ENCODE measurements around the gene SLC10A7. TPM values are rescaled to one million over a fixed set of nuclear protein-coding genes. Genes with fewer than 3 reads are reported as not detected.

SLC10A7 gene
- total and polyA plus RNA-seq, 4 donors, result 3.7 to 18.7 (median 7.6) TPM

- no peak for TF ChIP-seq RAD21 (IDR thresholded peaks at IDR 0.05)
- TF ChIP-seq YY1 (IDR thresholded peaks at IDR 0.05), result no peak
- no peak for TF ChIP-seq EGR1 (IDR thresholded peaks at IDR 0.05; ENCODE audit: low read depth in 2 of 2)
- no peak for TF ChIP-seq JUND (IDR thresholded peaks at IDR 0.05)
- no peak for TF ChIP-seq SP1 (IDR thresholded peaks at IDR 0.05)
- no peak for TF ChIP-seq RXRA (IDR thresholded peaks at IDR 0.05)
- no peak for TF ChIP-seq CTCF (IDR thresholded peaks at IDR 0.05; ENCODE audit: low read depth, low read length, missing input control)
- no peak for TF ChIP-seq GABPA (IDR thresholded peaks at IDR 0.05 in 1 of 2, conservative IDR thresholded peaks at IDR 0.05 in 1 of 2)
- no peak for TF ChIP-seq ZBTB33 (IDR thresholded peaks at IDR 0.05)
- TF ChIP-seq ATF3 (IDR thresholded peaks at IDR 0.05), result no peak
- TF ChIP-seq REST (IDR thresholded peaks at IDR 0.05), result no peak
- no peak for TF ChIP-seq MAX (IDR thresholded peaks at IDR 0.05)
- no peak for TF ChIP-seq FOXA2 (IDR thresholded peaks at IDR 0.05)
- no peak for TF ChIP-seq FOXA1 (IDR thresholded peaks at IDR 0.05)
- no peak for TF ChIP-seq TAF1 (conservative IDR thresholded peaks at IDR 0.05)
- TF ChIP-seq HNF4A (conservative IDR thresholded peaks at IDR 0.05), result no peak
- no peak for TF ChIP-seq NR2F2 (IDR thresholded peaks at IDR 0.05)
- peaks cover 0 to 2% (median 0%) of the 10 kb centered on the region in 4 donors for H3K4me1 ChIP-seq (ENCODE audit: control insufficient read depth in 4 of 4, insufficient read depth in 4 of 4, low read length in 3 of 4)
- no peak for DNase-seq (ENCODE audit: low spot score)
- no peaks in the 10 kb centered on the region for H3K36me3 ChIP-seq (ENCODE audit: control insufficient read depth in 4 of 4, insufficient read depth in 3 of 4, low read depth in 1 of 4, low read length in 3 of 4)
- no peak overlapping the region for H3K4me3 ChIP-seq (ENCODE audit: low read depth in 1 of 3, low read length in 3 of 3)
- no peaks in the 10 kb centered on the region for H3K9me3 ChIP-seq (ENCODE audit: control insufficient read depth in 4 of 4, low read length in 3 of 4)
- no peak overlapping the region for H3K9ac ChIP-seq (ENCODE audit: low read depth in 1 of 2, low read length in 2 of 2)
- H3K27me3 ChIP-seq (ENCODE audit: control insufficient read depth in 4 of 4, insufficient read depth in 4 of 4, low read length in 3 of 4), result no peaks in the 10 kb centered on the region
- H3K27ac ChIP-seq (ENCODE audit: low read depth in 1 of 2, low read length in 2 of 2), result no peak overlapping the region
These were observed 71.2 kb downstream of the SLC10A7 start for GRCh38 chr4:146450524-146450923.

DNA sequence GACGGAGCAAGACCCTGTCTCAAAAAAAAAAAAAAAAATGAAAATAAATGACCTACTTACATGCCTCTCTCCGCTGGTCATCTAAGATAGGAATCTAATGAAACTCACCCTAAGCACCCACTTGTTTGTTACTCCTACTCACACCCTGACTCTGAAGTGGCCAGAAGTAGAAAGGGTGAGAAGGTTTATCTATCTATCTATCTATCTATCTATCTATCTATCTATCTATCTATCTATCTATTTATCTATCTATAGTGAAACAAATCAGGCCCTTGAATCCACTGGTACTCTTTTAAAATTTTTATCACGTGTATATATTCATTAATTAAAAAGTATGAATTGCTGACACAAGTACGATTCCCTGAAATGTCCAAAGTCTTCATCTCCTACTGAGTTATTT lies 75.2 kb downstream of the SLC10A7 start:
- H3K4me3 ChIP-seq (ENCODE audit: low read depth in 1 of 3, low read length in 3 of 3), result no peak overlapping the region
- no peaks in the 10 kb centered on the region for H3K9me3 ChIP-seq (ENCODE audit: control insufficient read depth in 4 of 4, low read length in 3 of 4)
- no peak for DNase-seq (ENCODE audit: low spot score)
- peaks cover 0 to 7% (median 0%) of the 10 kb centered on the region in 4 donors for H3K4me1 ChIP-seq (ENCODE audit: control insufficient read depth in 4 of 4, insufficient read depth in 4 of 4, low read length in 3 of 4)
- no peaks in the 10 kb centered on the region for H3K36me3 ChIP-seq (ENCODE audit: control insufficient read depth in 4 of 4, insufficient read depth in 3 of 4, low read depth in 1 of 4, low read length in 3 of 4)
- WGBS, result 95% methylated on average over 4 of the region's 4 CpGs
- H3K9ac ChIP-seq (ENCODE audit: low read depth in 1 of 2, low read length in 2 of 2), result no peak overlapping the region
- H3K27me3 ChIP-seq (ENCODE audit: control insufficient read depth in 4 of 4, insufficient read depth in 4 of 4, low read length in 3 of 4), result no peaks in the 10 kb centered on the region
- TF ChIP-seq ATF3 (IDR thresholded peaks at IDR 0.05), result no peak
- H3K27ac ChIP-seq (ENCODE audit: low read depth in 1 of 2, low read length in 2 of 2), result no peak overlapping the region
